GM12878 (cell line): ENCODE measurements around the gene FAM3B.

Source experiments
- FOXM1 ChIP-seq: IDR thresholded peaks from 2 replicates; pipeline ENCODE4 v1.6.1; 2012; ENCODE audit warnings: low read depth, mild to moderate bottlenecking, inconsistent platforms, low read length, moderate library complexity
- HCFC1 ChIP-seq: fragments of 150-350 bp; IDR thresholded peaks from 2 replicates; pipeline ENCODE4 v1.6.1; 2014; ENCODE audit warnings: low read length
- MYC ChIP-seq: IDR thresholded peaks from 2 replicates; pipeline ENCODE4 v1.6.1; 2011; ENCODE audit warnings: mild to moderate bottlenecking, low read length, moderate library complexity, inconsistent platforms; ENCODE audit not compliant: insufficient read depth, insufficient replicate concordance, insufficient read length, severe bottlenecking
- NFIC ChIP-seq: IDR thresholded peaks from 2 replicates; pipeline ENCODE4 v1.6.1; 2012; ENCODE audit warnings: low read depth, mild to moderate bottlenecking, inconsistent platforms, low read length, moderate library complexity
- POLR2A ChIP-seq: IDR thresholded peaks from 2 replicates; pipeline ENCODE4 v1.6.1; 2011; ENCODE audit warnings: low read depth, mild to moderate bottlenecking, low read length
- POLR2AphosphoS5 ChIP-seq: IDR thresholded peaks from 2 replicates; pipeline ENCODE4 v1.6.1; 2011; ENCODE audit warnings: mild to moderate bottlenecking, low read length, inconsistent platforms
- RCOR1 ChIP-seq: conservative IDR thresholded peaks from 2 replicates; pipeline ENCODE4 v1.6.1; 2012; ENCODE audit warnings: low read depth, low read length, improper control_type of control experiment
- SUPT20H ChIP-seq: IDR thresholded peaks from 2 replicates; pipeline ENCODE4 v1.6.1; 2011; ENCODE audit warnings: low read depth, mild to moderate bottlenecking, low read length, moderate library complexity, borderline replicate concordance; ENCODE audit not compliant: control insufficient read depth
- TF ChIP-seq, protein P1 (sequence below), 3 experiments: IDR thresholded peaks in 2 of 3; conservative IDR thresholded peaks in 1 of 3; 2 replicates each; pipeline ENCODE4 v1.5.1; 2011; ENCODE audit warnings: low read depth in 3 of 3, low read length in 3 of 3, mild to moderate bottlenecking in 3 of 3, control low read depth in 2 of 3, moderate library complexity in 2 of 3, inconsistent platforms in 1 of 3, mixed read lengths in 1 of 3; ENCODE audit not compliant: control insufficient read depth in 2 of 3, insufficient read depth in 1 of 3; ENCODE audit errors: extremely low read depth in 1 of 3
- TF ChIP-seq, protein P2 (sequence below): IDR thresholded peaks from 2 replicates; pipeline ENCODE4 v1.6.1; 2012; ENCODE audit warnings: low read depth, low read length, improper control_type of control experiment

DNA sequence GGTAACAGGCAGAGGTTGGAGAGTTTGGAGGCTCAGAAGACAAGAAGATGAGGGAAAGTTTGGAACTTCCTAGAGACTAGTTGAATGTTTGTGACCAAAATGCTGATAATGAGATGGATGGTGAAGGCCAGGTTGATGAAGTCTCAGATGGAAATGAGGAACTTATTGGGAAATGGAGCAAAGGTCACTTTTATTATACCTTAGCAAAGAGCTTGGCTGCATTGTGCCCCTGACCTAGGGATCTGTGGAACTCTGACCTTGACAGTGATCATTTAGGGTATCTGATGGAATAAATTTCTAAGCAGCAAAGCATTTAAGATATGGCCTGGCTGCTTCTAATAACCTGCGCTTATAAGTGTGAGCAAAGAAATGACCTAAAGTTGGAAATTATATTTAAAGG is 17.2 kb downstream of the FAM3B start:
- no peak for TF ChIP-seq SUPT20H
- no peak for TF ChIP-seq FOXM1
- TF ChIP-seq POLR2AphosphoS5, result no peak
- no peak for TF ChIP-seq NFIC
- TF ChIP-seq, protein P1, sequence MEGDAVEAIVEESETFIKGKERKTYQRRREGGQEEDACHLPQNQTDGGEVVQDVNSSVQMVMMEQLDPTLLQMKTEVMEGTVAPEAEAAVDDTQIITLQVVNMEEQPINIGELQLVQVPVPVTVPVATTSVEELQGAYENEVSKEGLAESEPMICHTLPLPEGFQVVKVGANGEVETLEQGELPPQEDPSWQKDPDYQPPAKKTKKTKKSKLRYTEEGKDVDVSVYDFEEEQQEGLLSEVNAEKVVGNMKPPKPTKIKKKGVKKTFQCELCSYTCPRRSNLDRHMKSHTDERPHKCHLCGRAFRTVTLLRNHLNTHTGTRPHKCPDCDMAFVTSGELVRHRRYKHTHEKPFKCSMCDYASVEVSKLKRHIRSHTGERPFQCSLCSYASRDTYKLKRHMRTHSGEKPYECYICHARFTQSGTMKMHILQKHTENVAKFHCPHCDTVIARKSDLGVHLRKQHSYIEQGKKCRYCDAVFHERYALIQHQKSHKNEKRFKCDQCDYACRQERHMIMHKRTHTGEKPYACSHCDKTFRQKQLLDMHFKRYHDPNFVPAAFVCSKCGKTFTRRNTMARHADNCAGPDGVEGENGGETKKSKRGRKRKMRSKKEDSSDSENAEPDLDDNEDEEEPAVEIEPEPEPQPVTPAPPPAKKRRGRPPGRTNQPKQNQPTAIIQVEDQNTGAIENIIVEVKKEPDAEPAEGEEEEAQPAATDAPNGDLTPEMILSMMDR (IDR thresholded peaks at IDR 0.05 in 2 of 3, conservative IDR thresholded peaks at IDR 0.05 in 1 of 3; ENCODE audit: control insufficient read depth in 2 of 3, extremely low read depth in 1 of 3, insufficient read depth in 1 of 3, low read depth in 3 of 3, low read length in 3 of 3), result no peak
- TF ChIP-seq HCFC1, result no peak
- TF ChIP-seq POLR2A, result no peak
- no peak for TF ChIP-seq RCOR1
- no peak for TF ChIP-seq MYC
- TF ChIP-seq, protein P2, sequence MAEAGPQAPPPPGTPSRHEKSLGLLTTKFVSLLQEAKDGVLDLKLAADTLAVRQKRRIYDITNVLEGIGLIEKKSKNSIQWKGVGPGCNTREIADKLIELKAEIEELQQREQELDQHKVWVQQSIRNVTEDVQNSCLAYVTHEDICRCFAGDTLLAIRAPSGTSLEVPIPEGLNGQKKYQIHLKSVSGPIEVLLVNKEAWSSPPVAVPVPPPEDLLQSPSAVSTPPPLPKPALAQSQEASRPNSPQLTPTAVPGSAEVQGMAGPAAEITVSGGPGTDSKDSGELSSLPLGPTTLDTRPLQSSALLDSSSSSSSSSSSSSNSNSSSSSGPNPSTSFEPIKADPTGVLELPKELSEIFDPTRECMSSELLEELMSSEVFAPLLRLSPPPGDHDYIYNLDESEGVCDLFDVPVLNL, result no peak
